GM19099 (cell line): ENCODE measurements around the gene ZBTB5.

Source experiments
- POLR2A ChIP-seq: IDR thresholded peaks from 3 replicates; pipeline ENCODE4 v1.6.1; 2011; ENCODE audit warnings: low read depth; ENCODE audit not compliant: insufficient read length; ENCODE audit errors: extremely low read depth

The ZBTB5 gene

DNA sequence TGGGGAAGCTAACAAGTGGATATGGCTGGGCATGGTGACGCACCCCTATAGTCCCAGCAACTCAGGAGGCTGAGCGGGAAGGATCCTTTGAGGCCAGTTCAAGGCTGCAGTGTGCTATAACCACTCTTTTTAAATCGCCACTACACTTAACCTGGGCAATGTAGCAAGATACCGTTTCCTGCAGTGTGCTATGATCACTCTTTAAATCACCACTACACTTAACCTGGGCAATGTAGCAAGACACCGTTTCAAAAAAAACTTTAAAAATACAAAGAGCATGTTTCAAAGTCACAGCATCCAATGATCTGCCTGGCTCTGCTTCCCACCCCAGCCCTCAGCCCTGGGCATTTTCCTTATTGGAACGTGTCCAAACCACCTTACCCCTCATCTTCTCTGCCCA lies 28.2 kb downstream of the ZBTB5 start:
- no peak for TF ChIP-seq POLR2A

DNA sequence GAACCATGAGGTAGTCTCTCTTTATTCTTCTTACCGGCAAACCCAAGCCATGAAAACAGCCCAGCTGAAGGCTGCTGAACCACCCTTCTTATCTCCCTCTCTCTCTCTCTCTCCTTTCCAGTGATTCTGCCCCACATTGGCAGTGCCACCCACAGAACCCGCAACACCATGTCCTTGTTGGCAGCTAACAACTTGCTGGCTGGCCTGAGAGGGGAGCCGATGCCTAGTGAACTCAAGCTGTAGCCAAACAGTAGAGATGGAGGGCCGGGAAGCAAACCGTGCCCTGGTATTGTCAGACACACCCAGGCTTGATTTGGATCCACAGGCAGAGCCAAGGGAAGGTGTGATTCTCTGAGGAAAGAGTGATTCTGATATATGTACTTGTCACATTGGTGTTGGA lies 28.7 kb downstream of the ZBTB5 start:
- TF ChIP-seq POLR2A = no peak

DNA sequence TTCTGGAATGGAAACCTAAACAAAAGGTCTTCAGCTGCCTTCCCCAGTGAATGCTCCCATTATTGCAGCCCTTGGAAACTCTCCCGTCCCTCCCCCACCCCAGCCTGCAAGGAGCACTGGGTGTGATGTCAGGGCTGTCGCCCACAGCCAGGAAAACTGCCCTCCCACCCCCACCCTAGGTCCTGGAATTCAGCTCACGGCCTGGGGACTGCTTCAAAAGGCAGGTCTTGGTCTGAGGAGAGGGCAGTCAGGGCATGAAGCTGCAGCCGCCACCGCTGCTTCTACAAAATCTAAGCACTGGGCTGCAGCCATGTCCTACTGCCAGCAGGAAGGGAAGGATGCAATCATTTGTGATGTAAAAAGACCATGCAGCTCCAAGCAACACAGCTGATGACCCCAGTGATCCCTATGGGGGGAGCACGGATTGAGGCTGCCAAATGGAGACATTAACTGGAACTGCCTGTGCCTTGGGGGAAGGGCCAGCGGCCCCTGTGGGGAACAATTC lies 31.3 kb downstream of the ZBTB5 start:
- TF ChIP-seq POLR2A = no peak

DNA sequence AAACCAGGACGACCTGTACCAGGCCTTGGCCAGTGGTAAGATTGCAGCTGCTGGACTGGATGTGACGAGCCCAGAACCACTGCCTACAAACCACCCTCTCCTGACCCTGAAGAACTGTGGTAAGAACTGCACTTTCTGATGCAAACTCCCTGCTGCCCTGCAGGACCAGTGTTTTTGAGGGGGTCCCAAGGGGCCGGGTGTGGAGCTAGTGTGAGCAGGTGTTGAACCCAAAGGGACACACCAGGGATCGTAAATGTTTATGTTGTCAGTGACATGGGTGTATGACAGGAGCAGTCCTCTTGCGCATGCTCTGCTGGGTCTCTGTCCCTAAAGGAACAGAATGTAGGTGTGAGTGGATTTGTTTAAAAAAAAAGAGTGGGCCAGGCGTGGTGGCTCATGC lies 33.2 kb downstream of the ZBTB5 start:
- no peak for TF ChIP-seq POLR2A

DNA sequence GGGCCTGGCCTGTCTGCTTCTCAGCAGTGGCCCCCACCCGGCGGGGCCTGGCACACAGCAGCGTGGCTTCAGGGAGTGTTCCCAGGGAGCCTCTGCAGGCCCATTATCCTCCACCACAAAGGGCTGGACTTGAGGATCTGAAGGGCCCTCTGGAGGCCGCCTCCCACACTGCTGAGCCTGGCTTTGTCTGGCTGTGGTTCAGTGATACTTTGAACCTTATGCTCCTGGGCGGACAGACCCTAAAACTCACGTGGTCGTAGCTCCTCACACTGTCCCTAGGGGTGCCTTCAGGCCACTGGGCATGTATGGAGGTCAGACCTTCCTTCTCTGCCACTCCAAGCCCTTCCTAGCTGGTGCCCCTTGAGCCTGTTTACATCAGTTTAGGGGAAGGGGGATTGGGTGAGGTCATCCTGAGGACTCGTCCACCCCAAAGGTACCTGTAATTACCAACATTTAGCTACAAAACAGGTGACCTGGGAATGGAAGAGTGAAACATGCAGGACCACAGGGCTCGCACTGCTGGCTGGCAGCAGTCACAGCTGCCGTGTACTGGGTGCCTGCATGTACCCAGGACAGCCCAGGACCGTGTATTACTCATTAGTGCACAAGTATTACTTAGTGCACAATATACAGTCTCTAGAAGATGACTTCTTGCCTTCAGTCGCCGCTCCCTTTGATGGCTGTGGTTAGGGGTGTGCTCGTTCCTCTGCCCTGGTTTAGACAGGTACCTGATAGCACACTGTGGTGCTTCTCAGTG lies 34.2 kb downstream of the ZBTB5 start:
- TF ChIP-seq POLR2A = no peak

DNA sequence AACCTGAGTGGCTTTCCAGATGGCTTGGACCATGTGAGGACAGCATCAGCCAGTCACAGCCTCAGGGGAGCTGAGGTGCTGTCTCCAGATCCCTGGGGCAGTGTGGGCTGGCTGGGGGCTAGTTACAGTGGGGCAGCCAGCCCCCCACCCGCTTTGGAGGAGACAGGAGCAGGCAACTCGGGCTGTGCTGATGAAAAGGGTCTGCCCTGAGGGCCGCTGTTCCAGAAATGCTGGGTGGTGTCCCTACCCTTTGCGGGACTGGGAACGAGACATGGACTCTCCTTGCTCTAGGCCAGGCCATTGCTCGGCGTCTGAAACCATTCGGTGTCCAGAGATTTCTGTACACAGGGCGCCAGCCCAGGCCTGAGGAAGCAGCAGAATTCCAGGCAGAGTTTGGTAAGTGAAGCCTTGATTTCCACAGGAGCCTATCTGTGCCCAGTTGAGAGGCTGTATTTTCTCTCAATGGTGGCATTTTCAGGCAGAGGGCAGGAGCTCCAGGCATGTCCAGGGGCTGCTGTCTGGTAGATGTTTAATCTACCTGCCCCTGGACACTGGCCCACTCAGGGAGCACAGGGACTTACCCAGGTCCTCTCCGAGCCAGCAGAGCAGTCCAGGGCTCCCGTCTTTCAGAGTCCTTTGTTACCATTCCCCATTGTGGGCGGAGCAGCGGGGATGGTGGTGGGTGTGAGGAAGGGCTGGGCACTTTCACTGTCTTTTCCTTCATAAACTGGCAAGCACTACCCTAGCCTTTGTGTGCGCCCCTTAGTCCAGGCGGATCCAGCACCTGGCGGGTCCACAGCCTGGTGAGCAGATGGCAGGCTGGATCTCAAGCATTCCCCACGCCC lies 35.6 kb downstream of the ZBTB5 start:
- peak; percentile 13 for TF ChIP-seq POLR2A

DNA sequence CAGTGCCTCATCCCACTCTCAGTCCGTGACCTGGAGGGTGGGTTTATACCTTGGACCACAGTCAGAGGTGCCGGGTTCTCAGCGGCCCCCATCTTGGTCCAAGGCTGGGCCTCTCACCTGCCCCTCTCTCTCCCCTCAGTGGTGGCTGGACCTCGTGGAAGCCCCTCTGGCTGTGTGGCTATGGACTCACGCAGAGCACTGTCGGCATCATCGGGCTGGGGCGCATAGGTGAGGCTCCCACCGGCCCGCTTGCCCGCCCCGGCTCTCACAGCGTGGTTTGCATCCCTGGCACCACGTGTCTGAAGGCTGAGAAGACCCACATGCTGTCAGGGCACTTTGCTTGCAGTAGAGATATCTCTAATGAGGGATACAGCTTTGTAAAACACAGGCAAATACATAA lies 36.9 kb downstream of the ZBTB5 start:
- no peak for TF ChIP-seq POLR2A

DNA sequence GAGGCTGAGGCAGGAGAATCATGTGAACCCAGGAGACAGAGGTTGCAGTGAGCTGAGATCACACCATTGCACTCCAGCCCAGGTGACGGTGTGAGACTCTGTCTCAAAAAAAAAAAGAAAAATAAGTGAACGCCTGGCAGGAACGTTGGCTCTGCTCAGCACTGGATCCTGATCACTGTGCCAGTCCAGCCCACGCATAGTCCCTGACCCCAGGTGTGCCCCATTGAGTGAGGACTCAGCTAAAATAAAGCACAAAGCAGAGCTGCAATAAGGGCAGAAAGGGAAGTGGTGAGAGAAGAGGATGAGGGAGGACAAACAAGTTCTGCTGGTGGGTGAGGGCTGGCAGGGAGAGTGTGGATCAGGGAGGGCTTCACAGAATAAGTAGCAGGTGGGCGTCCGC lies 38.4 kb downstream of the ZBTB5 start:
- no peak for TF ChIP-seq POLR2A

DNA sequence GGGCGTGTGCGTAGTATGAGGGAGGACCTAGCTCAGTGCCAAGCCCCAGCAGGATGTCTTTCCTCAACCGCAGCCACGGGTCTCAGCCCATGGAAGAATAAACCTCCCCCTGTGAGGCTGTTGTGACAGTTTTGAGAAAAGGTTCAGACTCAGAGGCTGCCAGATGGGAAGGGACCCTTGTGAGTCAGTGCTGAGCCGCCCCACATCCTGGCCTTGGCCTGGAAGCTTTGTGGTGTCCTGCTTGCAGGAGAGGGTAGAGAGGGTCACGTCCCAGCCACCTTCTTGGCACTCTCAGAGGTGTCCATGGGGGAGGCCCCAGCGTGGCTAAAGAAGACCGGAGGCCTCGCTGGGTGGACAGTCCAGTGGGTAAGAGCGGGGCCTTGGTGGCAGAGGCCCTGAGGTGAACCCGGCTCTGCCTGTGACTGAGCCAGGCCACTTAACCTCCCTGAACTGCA lies 39.9 kb downstream of the ZBTB5 start:
- TF ChIP-seq POLR2A = no peak

DNA sequence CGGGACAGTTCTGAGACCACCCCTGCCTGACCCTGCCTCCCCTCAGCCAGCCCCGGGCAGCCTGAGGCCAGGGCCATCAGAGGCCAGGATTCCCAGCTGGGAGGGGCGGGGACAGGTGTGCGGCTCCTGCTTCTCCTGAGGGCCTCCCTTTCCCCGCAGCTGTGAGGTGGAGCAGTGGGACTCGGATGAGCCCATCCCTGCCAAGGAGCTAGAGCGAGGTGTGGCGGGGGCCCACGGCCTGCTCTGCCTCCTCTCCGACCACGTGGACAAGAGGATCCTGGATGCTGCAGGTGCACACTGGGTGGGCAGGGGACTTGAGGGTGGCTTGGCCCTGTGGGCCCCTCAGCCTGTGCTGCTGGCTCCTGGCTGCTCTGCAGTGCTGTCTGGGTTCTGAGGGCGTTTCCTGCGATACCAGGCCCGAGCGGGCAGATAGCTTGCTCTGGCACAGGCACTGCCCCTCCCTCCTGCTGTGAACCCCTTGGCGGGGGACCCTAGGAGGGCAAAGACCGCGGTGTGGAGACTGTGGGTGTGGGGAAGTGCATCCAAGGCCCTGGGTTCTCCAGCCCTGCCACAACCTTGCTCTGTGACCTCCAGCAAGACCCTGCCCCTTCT lies 40.5 kb downstream of the ZBTB5 start:
- TF ChIP-seq POLR2A = no peak

DNA sequence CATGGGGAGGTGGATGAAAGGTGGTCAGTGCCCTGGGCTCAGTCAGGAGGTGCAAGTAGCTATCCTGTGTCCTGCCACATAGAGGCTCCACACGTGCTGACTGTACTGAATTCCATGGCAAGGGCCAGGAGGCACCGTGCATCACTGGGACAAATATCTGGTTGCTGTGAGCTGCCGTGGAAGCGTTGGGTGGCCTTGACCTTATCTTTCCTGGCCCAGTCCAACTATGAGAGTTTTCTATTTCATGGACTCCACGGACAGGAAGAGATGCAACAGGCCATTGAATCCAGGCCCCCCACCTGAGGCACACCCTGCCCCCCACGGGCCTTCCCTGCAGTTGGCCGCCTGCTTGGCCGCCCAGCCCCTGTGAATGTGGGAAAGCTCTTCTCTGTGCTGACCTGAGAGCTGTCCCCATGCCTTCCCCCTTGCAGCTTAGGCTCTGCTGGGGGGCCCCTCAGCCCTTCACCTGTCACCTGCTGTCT lies 41.0 kb downstream of the ZBTB5 start:
- no peak for TF ChIP-seq POLR2A

DNA sequence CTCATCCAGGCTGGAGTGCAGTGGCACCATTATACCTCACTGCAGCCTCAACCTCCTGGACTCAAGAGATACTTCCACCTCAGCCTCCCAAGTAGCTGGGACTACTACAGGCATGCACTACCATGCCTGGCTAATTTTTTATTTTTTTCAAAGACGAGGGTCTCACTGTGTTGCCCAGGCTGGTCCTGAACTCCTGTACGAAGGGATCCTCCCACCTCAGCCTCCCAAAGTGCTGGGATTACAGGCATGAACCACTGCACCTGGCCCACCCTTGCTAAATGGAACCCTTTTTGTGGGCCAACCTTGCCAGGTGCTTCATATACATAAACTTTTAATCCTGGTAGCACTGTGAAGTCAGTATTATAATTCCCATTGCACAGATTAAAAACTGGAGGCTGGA lies 41.7 kb downstream of the ZBTB5 start:
- no peak for TF ChIP-seq POLR2A

DNA sequence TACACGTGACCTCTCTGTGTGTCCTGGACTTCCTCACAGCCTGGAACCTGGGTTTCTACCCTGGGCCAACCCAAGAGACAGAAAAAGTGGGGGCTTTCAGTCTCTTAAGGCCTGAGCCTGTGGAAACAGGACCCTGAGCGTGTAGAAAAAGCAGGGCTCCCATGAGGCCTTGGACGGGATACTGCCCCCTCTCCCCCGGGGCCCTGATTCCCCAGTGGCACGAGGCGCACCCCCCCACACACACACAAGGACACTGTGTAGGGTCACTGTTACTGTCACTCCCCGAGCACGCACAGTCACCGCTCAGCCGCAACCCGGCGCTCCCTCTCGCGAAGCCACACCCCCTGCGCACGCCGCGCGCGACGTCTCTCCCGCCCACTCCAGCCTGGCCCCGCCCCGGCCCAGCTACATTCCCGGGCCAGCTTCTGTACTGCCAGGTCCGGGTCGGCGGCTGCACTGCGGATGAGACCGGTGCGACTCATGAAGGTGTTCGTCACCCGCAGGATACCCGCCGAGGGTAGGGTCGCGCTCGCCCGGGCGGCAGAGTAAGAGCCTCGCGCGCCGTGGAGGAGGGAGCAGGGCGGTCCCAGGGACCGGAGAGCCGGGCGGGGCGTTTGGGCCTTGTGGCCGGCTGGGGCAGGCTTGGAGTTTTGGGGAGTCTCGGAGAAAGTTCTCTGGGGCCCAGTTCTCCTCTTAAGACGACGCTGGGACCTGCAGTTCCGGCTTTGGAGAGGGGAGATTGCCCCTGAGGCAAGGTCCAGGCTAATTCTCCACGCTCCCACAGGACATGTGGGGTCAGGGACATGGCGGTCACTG lies 42.8 kb downstream of the ZBTB5 start, which contains the start of gene GRHPR:
Gene GRHPR, plus strand, starts transcription at position 408 of the 816 bp plus-strand sequence. Its CDS starts 55 bp downstream, at position 463.
- peak; percentile 81 for TF ChIP-seq POLR2A

DNA sequence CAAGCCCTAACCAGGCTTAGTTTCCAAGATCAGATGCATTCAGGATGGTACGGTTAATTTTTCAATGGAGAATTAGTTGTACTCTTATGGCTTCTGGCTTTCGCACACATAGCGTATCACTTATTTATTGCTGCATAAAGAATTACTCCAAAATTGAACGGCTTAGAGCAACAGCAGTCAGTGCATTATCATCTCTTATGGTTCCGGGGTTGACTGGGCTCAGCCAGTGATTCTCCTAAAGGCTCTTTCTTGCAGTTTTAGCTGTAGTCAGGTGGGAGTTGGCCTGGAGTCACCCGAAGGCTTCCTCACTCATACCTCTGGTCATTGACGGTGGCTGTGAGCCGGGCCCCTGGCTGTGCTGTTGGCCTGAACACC lies 43.3 kb downstream of the ZBTB5 start:
- no peak for TF ChIP-seq POLR2A
